SW 1271 (cell line): ENCODE results near the gene CCDC134.
"Not testable (repeated sequence)": the region's sequence is repeated elsewhere in the genome, so short reads cannot be mapped to it uniquely, and the experiment has no call there.

ENCODE experiments used
- DNase-seq, 2 experiments: peaks; one replicate each; lab custom pipeline; 2025; lab: John Stamatoyannopoulos, UW

Gene CCDC134

GRCh38 chr22:41823797-41824196, 23.3 kb downstream of the CCDC134 start:
- DNase-seq: no peak

GRCh38 chr22:41825376-41825775, 24.9 kb downstream of the CCDC134 start:
- DNase-seq: no peak

- DNase-seq: no peak
Measured at GRCh38 chr22:41826021-41826420, 25.5 kb downstream of the CCDC134 start.

GRCh38 chr22:41826430-41827383, 26.2 kb downstream of the CCDC134 start:
- no peak for DNase-seq

GRCh38 chr22:41827671-41828070, 27.2 kb downstream of the CCDC134 start:
- DNase-seq: no peak

DNA sequence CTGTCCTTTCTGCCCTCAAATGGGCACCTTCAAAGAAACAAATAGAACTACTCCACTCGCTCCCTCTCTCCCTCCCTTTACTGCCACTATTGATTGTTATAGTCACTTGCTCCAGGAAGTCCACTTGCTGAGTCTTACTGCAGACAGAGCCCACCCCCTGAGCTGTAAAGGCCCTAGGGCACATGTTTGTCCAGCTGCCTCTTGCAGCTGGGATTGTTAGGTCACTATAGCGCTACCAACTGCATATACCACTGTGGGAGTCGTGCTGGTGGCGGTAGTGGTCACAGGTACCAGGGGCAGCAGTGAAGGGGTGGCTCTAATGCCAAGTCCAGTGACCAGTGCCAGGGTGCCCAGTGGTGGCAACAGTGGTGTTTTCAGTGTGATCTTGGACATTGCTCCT, 28.0 kb downstream of the CCDC134 start:
- DNase-seq: no peak

- DNase-seq: no peak
Measured at GRCh38 chr22:41830174-41830573, 29.7 kb downstream of the CCDC134 start.

DNA sequence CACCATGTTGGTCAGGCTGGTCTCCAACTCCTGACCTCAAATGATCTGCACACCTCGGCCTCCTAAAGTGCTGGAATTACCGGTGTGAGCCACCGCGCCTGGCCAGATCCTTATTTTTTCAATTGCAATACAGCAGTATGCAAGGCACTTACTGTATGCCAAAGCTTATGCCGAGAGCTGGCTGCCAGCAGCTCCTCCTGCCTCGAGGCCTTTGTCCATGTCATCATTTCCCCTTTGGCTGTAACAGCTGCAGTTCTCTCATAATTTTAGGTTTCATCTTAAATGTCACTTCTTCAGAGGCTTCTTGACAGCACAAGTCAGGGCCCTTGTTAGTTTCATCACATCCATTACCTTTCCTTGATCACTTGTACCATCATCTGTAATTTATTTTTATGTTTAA, 30.9 kb downstream of the CCDC134 start:
- DNase-seq: no peak

DNA sequence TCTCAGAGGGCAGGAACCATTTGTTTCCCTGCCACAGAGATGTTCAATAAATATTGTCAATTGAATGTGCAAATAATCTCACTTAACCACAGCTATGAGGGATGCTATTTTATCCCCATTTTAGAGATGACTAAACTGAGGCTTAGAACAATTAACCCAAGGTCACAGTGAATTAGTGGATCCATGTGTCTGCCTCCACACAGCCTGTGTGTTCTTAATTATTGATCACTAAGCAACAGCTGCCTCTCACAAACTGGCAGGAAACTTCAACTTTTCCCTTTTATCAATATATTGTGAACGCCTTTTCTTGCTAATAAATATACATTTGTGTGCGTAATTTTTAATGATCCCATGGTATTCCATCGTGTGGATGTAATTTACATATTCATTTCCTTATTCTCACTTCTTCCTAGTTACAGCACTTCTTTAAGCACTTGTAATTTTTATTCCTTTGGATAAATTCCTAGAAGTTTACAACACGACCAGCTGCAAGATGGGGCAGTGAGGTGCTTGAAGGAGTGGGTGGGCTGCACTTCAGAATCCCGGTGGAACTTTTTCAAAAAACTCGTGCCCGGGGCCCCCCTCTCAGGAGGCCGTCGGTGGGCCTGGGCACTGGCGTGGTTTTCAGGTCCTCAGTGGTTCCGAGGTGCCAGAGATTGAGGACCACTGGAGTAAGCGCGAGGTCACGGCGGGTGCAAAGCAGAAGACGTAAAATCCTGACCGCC, 31.5 kb downstream of the CCDC134 start:
- no peak for DNase-seq

DNA sequence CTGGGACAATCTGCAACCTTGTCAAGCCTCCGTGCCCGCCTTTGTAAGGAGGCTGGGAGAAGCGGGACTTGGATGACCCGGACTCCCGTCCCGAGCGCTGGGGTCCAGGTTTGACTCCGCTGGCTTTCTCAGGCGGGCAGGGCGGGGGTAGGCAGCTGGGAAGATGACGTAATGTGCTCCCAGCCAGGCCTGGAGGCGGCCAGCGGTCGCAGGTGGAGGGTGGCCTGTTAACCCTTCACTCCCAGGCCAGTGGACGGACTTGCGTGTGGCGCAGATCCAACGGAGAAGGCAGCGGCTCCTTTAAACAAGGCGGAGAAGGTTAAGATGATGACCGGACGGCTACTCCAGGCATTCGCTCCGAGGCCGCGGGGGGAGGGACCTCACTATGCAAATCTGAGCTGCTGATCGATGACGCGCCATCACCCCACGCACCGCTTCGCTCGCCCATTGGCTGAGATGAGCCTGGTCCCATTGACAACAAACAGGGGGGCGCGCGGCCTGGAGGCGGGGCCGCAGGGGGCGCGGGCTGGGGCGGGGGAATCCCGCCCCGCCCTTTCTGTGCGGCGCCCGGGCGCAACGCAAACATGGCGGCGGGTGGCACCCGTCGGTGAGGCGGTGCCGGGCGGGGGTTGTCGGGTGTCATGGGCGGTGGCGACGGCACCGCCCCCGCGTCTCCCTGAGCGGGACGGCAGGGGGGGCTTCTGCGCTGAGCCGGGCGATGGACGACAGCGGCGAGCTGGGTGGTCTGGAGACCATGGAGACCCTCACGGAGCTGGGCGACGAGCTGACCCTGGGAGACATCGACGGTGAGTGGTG, 32.3 kb downstream of the CCDC134 start, which contains the start of gene SREBF2:
SREBF2 (plus strand) TSS at position 553 of the 816 bp plus-strand sequence; CDS start at position 719, 166 bp downstream.
- peak; percentile 94 to 98 for DNase-seq

DNA sequence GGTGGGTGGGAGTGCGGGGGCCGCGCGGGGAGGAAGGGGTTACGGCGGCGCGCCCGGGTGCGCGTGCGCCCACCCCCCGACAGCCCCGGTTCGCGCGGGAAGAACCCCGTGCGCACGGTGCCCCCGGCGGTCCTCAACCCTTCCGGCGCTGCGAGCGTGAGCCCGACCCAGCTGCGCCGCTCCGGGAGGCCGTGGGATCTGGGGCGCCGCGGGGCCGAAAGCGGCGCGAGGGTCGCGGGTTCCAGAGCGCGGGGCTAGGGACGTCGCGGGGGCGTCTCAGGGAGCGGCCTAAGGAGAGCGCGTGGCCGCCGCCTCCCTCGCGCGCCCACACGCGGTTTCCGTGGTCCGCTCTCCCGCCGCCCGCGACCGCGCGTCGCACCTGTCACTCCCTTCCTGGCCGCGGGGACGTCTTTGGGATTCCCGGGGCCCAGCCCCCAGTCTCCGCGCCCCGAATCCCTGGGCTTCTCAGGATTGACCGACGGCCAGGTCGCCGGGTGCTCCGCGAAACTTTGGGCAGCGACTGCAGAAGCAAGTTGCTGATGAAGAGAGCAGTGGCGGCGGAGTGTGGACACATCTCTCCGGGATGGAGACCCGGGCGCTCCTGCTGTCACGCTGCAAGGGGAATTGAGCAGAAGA, 33.0 kb downstream of the CCDC134 start:
- DNase-seq: no peak

- no peak for DNase-seq
Measured at GRCh38 chr22:41834005-41834944, 33.8 kb downstream of the CCDC134 start.

DNA sequence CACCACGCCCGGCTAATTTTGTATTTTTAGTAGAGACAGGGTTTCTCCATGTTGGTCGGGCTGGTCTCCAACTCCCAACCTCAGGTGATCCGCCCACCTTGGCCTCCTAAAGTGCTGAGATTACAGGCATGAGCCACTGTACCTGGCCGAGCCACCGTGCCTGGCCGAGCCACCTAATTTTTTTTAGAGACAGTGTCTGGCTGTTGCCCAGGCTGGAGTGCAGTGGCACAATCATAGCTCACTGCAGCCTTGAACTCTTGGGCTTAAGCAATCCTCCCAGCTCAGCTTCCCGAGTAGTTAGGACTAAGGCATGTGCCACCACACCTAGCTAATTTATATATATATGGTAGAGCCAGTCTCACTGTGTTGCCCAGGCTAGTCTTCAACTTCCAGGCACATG, 35.0 kb downstream of the CCDC134 start:
- DNase-seq: not testable (repeated sequence)

DNA sequence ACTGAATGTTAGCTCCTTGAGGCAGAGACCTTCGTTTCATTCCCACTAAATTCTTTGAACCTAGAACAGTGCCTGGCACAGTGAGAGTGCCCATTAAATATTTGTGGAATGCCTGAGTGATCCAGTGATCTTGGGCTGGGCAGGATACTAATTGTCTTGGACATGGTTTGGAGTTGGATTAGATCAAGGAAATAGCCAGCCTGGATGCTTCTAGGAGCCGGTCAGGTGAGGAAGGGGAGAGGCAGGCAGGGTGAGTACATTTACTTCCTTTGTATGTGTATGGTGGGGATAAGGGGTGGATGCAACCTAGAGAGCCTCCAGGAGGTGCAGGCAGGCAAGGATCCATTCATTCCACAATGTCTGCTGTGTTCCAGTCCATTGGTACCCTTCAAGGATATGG, 36.1 kb downstream of the CCDC134 start:
- no peak for DNase-seq

GRCh38 chr22:41838842-41839618, 38.6 kb downstream of the CCDC134 start:
- no peak for DNase-seq

DNA sequence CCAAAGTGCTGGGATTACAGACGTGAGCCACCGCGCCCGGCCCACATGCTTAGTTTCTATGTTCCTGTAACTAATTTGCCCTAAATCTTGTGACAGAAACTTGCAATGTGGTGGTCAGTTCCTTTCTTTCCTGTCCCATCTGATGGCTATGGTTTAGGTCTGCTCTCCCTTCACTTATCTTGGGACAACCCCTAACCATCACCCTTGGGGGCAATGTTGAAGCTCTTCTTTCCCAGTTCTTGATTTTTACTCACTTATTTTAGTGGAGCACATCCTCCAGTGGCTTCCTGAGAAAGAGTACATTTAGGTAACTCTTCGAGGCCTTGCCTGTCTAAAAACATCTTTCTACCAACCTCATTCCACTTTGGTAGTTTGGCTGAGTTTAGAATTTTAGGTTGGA, 39.7 kb downstream of the CCDC134 start:
- DNase-seq: no peak

DNA sequence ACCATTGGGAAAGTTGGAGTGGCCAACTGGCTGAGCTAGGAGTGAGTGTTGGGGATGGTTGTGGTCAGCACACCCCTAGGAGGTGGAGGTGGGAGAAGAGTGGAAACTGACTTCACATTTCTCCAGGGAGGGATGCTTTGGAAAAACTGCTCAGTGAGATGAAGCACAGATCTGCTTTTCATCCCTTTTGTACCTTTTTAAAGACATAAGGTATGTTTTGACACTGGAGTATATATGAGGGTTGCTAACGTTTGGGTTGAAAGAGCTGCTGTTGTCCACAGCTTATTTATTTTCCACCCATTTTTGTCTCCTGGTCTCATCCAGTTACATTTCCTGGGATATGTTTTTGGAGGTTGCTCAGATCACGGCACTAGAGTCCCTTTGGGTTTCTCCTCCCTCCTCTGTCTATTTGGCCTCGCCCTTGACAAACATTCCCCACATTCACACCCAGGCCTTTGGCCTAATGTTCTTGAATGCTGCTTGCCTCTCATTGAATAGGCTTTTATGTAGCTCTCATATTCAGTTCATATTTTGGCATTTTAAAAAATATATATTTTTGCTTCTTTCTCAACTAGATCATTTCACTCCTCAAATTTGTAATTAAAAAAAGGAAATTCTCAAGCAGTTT, 40.7 kb downstream of the CCDC134 start:
- DNase-seq: no peak

DNA sequence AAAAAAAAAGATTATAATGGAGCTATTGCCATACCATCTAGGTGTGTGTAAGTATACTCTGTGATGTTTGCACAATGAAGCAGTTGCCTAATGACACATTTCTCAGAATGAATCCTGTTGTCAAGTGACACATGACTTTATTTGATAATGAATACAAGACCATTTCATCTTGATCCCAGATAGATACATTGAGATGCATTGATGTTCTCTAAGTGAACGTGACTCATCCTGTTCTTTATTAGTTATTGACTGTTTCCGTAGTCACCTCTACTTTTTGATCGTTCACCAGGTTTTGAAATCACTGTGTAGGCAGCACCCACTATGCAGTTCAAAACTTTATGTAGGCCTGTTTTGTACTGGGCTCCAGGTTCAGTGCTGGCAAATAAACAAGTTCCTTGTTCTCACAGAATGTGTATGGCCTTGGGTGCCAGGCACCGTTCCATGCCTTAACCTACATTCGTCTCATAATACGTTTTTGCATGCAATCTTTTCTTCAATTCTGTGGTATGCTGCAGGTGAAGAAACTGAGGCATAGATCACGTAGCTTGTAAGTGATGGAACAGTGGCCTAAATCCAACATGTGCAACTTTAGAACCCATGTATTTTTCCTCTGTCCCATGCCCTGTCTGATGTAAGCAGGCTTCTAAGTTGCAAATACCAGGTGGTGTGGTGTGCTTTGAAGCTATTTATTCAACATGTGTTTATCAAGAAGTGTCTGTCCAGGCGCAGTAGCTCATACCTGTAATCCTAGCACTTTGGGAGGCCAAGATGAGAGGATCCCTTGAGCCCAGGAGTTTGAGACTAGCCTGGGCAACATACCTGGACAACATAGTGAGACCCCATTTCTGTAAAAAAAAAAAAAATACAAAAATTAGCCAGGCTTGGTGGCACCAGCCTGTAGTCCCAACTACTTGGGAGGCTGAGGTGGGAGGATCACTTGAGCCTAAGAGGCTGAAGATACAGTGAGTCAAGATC, 42.8 kb downstream of the CCDC134 start:
- no peak for DNase-seq
